ENCODE measurements around the gene FBN1.

Gene FBN1

GRCh38 chr15:48556159-48556897 lies 89.2 kb downstream of the FBN1 start:
- no peak for DNase-seq (ENCODE audit: low read depth in 3 of 3, low spot score in 1 of 3)

- no peak for DNase-seq (ENCODE audit: low read depth in 3 of 3, low spot score in 1 of 3)
Observed at GRCh38 chr15:48555241-48555881, 90.1 kb downstream of the FBN1 start.

GRCh38 chr15:48554112-48554511 lies 91.4 kb downstream of the FBN1 start:
- DNase-seq (ENCODE audit: low read depth in 3 of 3, low spot score in 1 of 3): no peak

- no peak for DNase-seq (ENCODE audit: low read depth in 3 of 3, low spot score in 1 of 3)
Observed at GRCh38 chr15:48553559-48553958, 92.0 kb downstream of the FBN1 start.

- no peak for DNase-seq (ENCODE audit: low read depth in 3 of 3, low spot score in 1 of 3)
Observed at GRCh38 chr15:48550822-48551525, 94.5 kb downstream of the FBN1 start.

GRCh38 chr15:48548455-48548854 lies 97.1 kb downstream of the FBN1 start:
- DNase-seq (ENCODE audit: low read depth in 3 of 3, low spot score in 1 of 3): no peak

- DNase-seq (ENCODE audit: low read depth in 3 of 3, low spot score in 1 of 3): no peak
Observed at GRCh38 chr15:48547286-48547685, 98.2 kb downstream of the FBN1 start.

GRCh38 chr15:48546296-48546695 lies 99.2 kb downstream of the FBN1 start:
- DNase-seq (ENCODE audit: low read depth in 3 of 3, low spot score in 1 of 3): no peak

- no peak for DNase-seq (ENCODE audit: low read depth in 3 of 3, low spot score in 1 of 3)
Observed at GRCh38 chr15:48544778-48545177, 100.7 kb downstream of the FBN1 start.

- DNase-seq (ENCODE audit: low read depth in 3 of 3, low spot score in 1 of 3): no peak
Observed at GRCh38 chr15:48541341-48542278, 103.9 kb downstream of the FBN1 start.

- DNase-seq (ENCODE audit: low read depth in 3 of 3, low spot score in 1 of 3): no peak
Observed at GRCh38 chr15:48540756-48541155, 104.8 kb downstream of the FBN1 start.

GRCh38 chr15:48538941-48539340 lies 106.6 kb downstream of the FBN1 start:
- DNase-seq (ENCODE audit: low read depth in 3 of 3, low spot score in 1 of 3): no peak

- DNase-seq (ENCODE audit: low read depth in 3 of 3, low spot score in 1 of 3): no peak
Observed at GRCh38 chr15:48537271-48538113, 108.0 kb downstream of the FBN1 start.

GRCh38 chr15:48536681-48537091 lies 108.8 kb downstream of the FBN1 start:
- no peak for DNase-seq (ENCODE audit: low read depth in 3 of 3, low spot score in 1 of 3)

GRCh38 chr15:48533982-48534381 lies 111.5 kb downstream of the FBN1 start:
- DNase-seq (ENCODE audit: low read depth in 3 of 3, low spot score in 1 of 3): no peak

- no peak for DNase-seq (ENCODE audit: low read depth in 3 of 3, low spot score in 1 of 3)
Observed at GRCh38 chr15:48532946-48533345, 112.6 kb downstream of the FBN1 start.

- DNase-seq (ENCODE audit: low read depth in 3 of 3, low spot score in 1 of 3): no peak
Observed at GRCh38 chr15:48530528-48530927, 115.0 kb downstream of the FBN1 start.

GRCh38 chr15:48528921-48529320 lies 116.6 kb downstream of the FBN1 start:
- no peak for DNase-seq (ENCODE audit: low read depth in 3 of 3, low spot score in 1 of 3)

- no peak for DNase-seq (ENCODE audit: low read depth in 3 of 3, low spot score in 1 of 3)
Observed at GRCh38 chr15:48527517-48527916, 118.0 kb downstream of the FBN1 start.

- DNase-seq (ENCODE audit: low read depth in 3 of 3, low spot score in 1 of 3): no peak
Observed at GRCh38 chr15:48522911-48523310, 122.6 kb downstream of the FBN1 start.
